HG03378 (cell line): ENCODE measurements around the gene PLA2R1.

Source experiments
- ATAC-seq: cut with Tn5 transposase; IDR thresholded peaks from one replicate; pipeline ENCODE4 v1.9.1; 2021; ENCODE audit warnings: mild to moderate bottlenecking, moderate library complexity; ENCODE audit not compliant: unreplicated experiment

PLA2R1 gene

GRCh38 chr2:159897720-159898119, 164.7 kb downstream of the PLA2R1 start:
- no peak for ATAC-seq

DNA sequence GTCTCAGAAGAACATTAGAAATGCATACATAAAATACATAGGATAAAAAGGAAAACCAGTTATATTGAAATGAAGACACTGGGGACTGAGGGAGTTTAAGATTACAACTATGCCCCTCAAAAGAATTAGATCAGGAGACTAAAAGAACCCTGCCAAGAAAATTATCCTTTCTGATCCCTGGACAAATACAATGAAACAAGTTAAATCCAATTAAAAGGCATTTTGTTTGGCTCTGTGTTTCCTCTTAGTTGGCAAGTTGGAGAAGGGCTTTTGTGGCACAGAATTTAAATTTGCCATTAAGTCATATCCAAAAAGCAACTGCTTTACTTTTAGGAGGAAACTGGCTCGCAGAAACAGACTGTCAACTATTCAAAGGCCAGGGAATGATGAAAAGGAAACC, 165.3 kb downstream of the PLA2R1 start:
- ATAC-seq: no peak

- peak; percentile 62 for ATAC-seq
These were observed 167.0 kb downstream of the PLA2R1 start for GRCh38 chr2:159895258-159896065.

GRCh38 chr2:159894145-159894838, 168.1 kb downstream of the PLA2R1 start:
- ATAC-seq: no peak

- ATAC-seq: no peak
These were observed 169.2 kb downstream of the PLA2R1 start for GRCh38 chr2:159892990-159893810.

- no peak for ATAC-seq
These were observed 170.3 kb downstream of the PLA2R1 start for GRCh38 chr2:159891917-159892730.

DNA sequence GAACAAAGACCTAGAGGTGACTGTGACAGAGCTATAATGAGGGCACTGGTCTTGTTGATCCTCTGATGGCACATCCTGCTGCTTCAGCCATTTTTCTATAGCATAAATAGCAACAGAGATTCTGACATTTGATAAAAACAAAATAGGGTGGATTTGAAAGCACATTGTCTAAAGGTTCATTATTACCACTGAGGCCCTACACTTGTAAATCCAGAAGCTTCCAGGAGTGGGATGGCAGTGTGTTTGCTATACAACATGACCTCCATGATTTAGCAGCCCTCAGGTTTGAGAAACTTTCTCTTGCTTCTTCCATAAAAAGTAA, 171.2 kb downstream of the PLA2R1 start:
- ATAC-seq: no peak

DNA sequence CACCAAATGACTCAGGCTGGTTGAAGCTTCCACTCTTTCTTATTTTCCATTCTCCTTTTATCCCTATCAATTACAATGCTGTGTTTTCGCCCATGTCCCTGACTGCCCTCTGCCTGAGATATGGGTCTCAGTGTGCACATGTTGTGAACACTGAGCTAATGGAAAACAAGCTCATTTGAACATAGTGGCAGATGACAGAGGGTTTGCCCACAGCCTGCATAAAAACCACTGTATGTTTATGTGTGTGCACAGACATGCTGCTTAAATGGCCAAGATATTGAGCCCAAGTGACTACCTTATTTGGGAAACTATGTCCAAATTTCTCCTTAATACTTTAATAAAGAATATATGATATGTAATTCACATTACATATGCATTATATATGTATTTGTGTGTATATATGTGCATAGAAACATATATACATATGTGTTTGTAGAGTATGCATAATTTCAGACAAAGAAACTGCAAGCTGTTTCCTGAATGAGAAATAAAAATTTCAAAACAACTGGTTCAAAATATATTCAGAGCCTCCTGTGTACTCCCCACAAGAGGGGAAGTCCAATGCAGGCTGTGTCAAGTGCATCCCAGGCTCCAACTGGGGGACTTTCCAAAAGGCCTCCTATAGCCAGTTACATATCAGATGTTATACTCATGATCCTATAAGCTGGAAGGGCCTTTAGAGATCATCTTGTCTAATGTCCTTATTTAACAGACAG, 171.7 kb downstream of the PLA2R1 start:
- peak; percentile 36 for ATAC-seq

DNA sequence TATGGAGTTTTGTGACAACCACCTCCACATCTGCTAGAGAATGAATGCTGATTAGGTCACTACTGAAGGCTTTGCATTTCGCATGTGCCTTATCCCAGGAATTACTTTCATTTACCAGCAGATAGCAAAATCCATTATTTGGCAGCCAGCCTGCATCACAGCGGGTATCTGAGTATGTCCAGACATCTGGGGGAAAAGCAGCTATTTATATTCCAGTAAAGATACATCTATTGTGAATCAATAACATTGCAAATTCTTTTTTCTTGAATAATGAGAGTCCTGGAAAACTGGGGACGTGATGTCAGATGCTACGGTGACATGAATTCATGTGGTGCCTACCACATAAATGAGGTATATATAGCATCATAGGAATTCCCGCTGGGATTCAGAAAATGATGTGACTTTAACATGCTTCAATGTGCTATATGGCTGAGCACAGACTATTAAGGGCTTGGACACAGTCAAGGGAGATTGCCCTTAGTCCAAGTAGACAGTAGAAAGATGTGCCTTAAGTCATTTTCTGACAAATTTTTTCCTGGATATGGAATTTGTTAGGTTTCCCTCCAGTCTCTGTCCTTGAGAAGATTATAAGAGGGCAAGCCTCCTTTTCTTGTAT, 180.2 kb downstream of the PLA2R1 start:
- ATAC-seq: no peak
